GM18873 (cell line): ENCODE data around the gene RTRAF.

Experiments used
- ATAC-seq: cut with Tn5 transposase; IDR thresholded peaks from one replicate; pipeline ENCODE4 v1.9.1; 2021; ENCODE audit warnings: mild to moderate bottlenecking, moderate library complexity, moderate number of reproducible peaks; ENCODE audit not compliant: unreplicated experiment, low FRiP score

Gene RTRAF

DNA sequence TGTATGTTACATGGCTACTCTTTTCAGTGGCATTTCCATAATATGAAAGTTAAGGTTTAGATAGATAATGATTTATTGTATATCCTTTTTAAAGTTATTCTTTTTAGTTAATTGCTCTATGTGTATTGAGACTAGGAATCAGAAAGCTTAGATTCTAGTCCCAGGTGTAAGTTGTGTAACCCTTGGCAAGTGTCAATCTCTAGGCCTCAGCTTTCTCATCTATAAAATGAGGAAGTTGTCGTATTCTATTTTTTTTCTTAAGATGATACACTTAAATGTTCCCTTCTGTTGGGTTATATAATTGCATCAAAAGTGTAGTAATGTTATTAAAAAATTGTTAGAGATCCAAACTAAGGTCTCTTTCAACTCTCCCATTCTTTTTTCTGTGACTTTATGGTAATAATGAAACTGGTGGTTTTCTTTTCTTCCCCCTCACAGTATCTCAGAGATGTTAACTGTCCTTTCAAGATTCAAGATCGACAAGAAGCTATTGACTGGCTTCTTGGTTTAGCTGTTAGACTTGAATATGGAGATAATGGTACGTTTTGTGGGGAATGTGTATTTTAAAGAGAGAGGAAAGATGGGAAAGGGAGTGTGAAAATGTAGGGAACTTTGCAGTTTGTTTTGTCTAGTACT lies 4.1 kb downstream of the RTRAF start:
- no peak for ATAC-seq

DNA sequence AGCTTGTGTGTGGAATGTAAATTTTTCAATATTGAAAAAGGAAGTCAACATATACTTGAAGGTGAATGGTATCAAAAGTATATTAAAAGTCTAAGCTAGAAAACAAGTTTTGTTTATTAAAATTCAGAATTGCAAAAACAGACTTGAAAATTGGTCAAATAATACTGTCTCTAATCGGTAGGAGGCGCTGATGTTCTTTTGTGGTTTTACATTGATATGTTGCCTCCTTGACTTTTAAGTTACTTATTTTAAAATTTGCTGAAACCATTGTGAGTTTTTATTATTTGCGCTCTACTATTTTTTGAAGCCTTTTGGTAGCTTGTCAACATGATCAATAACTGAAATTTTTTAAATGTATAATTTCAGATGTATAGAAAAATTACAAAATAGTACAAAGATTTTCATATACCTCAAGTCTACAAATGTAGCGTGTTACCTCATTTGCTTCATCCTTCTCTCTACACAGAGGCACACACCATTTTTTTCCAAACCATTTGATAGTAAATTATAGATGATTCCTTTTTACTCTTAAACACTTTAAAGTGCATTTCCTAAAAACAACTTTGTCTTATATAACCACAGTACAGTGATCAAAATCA lies 6.9 kb downstream of the RTRAF start:
- ATAC-seq = no peak

DNA sequence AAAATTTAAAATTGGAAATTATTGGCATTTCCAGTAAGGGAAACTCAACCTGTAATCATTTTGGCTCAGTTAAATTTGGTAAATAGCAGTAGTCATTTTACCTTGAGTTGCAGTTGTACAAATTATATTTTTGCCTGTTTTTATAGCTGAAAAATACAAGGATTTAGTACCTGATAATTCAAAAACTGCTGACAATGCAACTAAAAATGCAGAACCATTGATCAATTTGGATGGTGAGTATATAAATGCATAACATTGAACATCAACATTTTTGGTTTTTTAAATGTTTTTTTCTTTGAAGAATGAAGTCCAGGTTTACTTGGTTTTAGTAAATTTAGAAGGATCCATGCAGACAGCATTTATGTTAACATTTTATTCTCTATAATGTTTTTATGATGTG lies 9.0 kb downstream of the RTRAF start:
- no peak for ATAC-seq

DNA sequence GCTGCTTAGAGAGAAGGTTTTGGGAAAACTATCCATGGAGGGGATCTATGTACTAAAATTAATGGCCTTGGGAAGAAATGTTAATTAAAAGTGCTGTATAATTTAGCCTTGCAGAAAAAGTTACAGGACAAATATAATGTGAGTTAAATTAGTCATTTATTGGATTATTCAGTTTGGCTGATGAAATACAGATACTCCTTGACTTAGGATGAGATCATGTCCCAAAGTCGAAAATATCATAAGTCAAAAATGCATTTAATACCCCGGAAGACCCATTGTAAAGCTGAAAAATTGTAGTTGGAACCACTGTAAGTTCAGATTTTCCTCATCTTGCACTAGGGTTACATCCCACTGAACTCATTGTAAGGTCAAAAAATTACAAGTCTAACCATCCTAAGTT lies 9.7 kb downstream of the RTRAF start:
- ATAC-seq = no peak

DNA sequence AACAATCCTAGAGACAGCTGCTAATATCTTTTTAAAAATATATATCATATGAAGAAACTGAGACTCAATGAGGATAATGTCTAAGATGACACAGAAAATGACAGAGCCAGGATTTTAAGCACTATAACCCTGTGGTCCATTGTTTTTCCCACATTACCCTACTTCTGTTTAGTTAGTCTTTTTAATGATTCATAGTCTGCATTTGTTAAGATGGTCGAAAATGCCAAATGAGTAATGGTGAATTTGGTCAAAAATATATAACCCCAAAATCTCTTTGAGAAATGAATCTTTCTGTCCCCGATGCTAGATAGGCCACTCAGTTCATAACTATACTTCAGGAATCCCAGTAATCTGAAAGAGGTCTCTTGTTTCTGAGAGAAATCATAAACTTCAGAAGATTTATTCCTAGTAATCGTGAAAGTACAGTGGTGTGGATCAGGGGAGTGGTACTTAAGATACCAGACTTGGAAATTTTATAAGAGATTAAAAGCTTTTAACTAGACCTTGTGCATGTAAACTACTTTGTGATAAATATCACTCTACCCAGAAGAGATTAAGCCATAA lies 10.8 kb downstream of the RTRAF start:
- ATAC-seq = no peak

DNA sequence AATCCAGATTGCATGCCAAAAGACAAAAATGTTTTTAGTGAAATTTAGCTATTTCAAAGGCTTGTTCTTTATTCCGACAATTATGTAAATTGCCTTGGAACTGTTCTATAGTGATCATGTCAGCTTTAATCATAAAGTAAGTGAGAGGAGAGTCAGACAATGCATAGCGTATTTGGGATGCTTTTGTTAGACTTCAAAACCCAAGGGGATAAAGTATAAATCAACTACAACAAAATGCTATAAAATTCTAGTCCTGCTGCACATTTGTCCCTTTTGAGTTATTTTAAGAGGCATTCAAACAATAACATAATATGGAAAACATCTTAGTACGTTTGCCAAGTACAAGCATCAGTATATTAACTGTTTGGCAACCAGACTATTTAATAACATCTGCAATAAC lies 11.3 kb downstream of the RTRAF start:
- ATAC-seq = no peak

DNA sequence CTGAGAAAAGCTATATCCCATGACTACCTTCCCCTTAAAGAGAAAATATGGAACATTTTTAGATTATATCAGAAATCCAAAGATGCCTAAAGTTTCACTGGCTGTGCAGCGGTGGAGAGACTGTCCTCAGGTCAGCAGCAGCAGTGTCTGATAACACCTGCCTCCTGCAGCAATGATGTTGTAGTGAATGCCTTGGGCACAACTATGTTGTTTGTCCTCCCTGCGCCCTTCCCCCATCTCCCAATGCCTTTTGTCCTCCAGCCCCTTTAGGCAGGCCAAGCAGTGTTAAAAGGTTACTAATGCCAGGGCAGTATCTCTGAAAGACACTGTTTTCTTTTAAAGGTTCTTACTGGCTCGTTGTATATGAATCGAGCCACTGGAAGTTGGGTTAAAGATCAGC lies 13.2 kb downstream of the RTRAF start:
- no peak for ATAC-seq

DNA sequence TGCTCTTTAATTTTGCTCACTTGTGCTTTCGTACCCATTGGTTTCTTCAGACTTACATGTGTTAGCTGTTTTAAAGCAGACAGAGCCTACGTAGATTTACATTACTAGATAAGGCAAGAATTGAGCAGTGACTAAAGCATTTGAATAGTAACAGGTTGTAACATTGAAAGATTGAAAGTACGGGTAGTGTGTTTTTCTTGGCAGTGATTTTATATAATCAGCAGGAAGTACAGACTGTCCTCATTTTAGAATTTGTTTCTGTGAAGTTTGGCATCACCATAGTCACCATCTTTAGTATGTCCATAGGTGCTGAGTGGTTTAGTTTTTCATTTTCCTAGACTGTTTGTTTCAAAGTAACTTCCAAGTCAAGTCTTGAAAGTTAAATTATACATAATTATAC lies 14.0 kb downstream of the RTRAF start:
- no peak for ATAC-seq

DNA sequence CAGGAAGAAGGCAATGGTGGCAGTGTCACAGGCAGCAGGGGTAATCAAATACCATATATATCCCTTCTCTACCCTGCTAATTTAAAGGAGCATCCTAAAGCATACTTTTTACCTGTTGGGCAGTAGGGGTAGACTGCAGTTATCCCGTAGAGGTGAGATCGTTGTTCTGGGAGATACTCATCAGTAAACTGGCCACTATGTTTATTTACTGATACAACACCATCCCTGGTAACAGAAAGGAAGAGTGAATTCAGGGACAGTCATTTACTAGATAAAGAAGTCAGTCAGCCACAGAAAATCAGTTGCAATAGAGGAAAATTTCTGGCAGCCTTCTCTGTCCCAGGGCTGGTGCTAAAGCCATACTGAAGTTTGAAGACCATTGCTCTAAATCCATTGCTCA lies 16.3 kb downstream of the RTRAF start:
- ATAC-seq = no peak

DNA sequence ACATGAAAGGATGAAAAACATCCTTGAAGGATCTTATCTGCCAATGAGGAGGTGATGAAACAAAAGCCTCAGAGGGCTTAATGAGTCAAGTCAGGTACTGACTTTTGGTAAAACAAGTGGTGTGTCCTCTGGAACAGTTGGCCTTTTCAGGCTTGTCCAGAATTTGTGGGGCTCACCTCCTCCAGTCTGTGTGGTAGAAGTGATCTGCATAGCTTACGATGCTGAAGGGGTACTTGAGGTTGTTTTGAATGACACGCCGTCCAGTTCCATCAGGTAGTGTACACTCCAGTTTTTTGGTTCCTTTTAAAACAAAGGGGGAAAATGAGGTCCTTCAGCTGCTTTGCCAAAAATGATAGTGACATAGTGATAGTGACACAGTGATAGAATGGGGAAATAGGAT lies 17.0 kb downstream of the RTRAF start:
- ATAC-seq = no peak

DNA sequence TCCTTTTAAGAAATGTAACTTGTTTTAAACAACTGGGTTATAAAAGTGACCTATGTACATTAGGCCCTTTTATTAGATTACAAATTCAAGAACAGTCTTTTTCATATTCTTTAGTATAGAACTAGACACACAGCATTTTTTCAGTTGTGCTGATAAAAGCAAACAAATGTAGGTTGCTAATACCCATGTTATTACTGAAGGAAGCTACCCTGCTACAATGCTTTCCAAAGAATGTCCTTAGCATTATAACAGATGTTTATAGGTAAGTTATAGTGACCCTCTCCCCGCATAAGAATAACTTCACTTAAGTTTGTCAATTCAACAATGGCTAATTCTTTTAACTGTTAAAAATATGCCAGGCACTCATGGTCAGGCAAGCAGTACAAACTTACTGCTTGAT lies 17.9 kb downstream of the RTRAF start:
- ATAC-seq = no peak

DNA sequence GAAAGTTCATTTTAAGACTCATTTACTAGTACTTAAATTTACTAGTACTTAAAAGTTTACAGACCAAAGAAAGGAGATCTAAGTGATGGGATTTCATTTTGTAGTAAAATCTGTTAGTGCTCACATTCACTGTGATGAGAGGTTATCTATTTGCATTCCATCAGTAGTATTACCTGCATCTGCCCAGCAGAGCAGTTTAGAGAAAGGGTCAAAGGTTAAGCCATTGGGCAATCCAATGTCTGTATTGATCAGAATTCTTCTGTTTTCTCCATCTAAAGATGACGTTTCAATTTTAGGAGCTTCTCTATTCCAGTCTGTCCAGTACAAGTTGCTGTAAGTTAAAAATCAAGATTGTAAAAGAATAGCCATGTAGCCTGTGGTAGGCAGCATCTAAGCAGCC lies 18.3 kb downstream of the RTRAF start:
- no peak for ATAC-seq

DNA sequence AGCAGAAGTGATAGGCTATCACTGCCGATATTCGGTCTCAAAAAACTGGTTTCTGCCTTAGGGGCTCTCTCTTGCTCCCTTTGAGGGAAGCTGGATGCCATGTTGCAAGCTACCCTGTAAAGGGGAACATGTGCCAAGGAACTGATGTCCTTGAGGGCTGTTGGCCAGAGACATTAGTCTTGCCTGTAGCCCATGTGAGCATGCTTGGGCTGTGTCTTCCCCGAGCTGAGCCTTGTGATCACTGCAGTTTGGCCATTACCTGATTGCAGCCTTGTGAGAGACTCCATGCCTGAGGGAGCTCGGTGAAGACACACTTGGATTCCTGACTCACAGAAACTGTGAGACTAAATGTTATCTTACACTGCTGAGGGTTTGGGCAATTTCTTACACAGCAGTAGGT lies 18.8 kb downstream of the RTRAF start:
- no peak for ATAC-seq

DNA sequence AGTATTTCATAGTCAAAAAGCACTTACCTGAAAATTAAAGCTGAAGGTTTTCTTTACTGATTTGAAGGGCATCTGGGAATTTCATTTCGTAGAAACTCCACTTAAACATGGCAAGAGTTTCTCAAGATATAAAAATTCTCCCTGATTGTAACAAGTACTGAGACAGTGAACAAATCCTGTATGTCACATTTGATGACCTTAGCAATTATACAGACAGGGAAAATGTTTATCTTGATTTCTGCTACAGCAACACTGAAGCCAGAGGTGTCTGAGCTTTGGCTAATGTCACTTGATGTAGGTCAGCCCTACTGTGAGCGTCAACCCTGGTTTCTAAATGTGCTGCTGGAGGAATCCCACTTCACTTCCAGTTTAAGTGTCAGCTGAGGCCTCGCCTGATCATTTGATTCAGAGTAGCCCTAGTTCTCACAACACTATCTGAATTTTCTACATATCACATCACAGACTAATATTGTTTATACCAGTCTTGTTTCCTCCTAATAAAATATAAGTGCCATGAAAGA lies 20.9 kb downstream of the RTRAF start:
- no peak for ATAC-seq

DNA sequence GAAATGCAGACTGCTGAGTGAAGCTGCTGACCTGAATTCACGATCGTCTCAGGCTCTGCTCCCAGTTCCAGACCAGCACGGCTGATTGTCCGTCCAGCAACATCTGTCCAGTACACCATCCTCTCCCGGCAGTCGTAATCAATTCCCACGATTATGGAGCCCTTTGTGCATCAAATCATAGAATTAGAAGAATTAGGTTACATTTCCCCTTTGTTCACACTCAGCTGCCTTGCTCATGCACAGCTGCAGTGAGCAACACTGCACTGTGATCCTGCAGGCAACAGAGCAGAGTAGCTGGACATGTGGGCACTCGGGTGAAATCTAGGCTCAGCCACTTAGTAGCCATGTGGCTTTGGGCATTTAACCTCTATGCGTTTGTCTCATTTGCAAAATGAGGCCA lies 22.2 kb downstream of the RTRAF start:
- ATAC-seq = no peak

DNA sequence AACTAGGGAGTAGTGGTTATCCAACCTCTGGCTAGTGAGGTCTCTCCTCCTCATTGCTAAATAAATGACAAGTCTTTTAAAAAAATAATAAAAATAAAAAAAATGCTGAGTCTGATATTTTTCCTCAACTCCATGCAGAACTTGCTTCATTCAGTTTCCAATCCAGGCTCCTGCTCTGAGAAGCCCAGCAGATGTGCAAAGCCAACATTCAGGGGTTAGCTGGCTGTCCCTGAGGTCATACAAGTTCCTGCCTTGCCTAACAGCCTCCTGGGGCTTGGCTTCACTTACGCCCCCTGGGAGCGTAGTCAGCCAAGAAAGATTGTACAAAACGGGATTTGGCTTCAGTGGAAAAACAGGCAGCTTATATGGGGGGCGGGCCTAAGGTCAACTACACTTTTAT lies 23.3 kb downstream of the RTRAF start:
- no peak for ATAC-seq

DNA sequence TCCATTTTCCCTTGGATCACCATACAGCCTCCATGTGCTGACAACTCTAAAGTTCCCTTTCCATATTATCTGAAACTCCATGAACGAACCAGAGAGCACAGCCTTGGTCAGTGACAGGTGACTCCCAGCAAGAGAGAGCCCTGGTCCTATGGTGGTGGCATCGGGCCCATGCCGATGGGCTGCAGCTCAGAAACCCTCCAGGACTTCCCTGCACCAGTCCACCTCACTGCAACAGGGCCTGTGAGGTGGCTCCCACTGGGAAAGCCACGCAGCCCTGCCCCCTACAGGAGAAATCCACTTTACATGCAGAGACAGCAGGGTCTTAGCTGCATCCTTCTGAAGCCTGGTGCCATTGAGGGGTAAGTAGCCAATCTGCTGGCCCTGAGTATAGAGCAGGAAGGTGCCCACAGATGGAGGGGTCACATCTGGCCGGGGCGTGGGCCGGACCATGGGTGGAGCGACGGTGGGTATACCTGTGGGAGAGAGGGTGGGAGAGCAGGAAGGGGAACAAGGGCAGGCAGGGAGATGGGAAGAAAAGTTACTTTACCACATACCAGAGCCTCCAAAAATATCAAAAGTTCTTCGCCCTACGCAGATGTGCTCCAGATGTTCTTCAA lies 24.7 kb downstream of the RTRAF start:
- no peak for ATAC-seq

DNA sequence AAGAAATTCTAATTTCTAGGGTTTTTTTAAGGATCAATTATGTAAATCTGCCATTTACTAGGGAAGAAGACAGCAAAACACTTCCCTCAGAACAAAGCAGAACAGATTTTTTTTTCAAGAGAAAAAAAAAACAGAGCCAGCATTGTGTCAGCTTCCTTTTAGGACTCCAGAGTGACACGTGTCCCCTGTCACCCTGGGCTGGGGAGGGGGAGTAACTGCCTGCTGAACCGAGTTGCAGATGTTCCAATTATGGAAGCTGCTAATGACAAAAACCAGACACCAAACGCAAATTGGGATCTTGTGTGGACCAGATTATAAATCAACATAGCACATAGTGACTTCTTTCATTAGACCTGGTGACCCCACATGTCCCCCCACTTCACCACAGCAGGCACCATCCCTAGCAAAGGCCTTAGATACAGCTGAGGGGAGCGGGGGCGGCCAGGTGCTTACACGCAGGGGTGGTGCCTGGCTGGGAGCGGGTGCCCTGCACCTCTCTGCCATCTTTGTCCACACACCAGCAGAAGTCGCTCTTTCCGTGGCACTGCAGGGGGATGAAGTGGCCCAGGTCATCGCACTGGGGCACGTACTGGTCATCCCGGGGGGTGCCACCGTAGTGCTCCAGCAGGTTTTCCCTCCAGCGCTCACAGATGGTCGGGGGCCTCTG lies 25.4 kb downstream of the RTRAF start:
- no peak for ATAC-seq

DNA sequence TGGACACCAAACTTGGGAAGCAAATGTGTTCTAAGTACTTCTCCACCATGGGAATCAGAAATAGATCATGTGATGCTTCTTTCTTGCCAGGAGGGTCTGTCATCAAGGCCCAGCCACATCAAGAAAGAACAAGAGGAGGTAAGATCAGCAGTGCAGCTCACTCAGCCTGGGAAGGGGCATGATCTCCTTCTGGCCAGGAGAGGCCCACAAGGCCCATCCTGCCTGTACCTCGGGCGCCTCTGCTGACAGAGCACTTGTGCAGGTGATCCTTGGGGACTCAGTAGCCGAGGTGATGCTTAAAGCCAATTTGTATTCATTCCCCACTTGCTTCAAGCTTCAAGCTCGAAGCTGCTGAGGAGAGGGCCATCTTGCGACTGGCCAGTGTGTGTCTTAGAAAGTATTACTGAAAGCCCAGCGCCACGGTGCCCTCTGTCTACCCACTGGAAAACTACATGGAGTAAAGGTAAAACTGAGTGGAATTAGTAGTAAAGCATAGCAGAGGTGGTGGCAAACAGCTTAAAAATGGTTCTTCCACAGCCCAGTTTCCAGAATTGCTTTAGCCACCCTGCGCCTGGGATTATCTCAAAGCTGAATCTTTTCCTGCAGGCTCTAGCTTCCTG lies 26.2 kb downstream of the RTRAF start:
- no peak for ATAC-seq

DNA sequence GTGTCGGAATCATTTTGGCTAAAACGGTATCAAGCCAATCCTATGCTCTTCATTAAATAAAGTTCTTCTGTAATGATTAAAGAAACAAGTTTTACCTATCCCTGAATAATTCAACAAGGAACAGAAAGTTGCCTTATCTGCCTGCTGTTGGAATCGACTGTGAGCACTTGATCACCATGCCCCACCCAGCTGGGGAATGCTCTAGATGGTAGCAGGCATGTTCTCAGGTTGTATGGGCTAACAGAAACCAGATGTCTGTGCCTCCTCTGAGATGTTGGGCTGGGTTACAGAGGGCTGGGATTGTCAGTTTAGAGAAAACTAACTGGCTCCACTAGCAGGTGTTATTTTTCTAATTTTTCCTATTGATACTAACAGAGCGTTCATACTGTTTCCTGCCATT lies 28.9 kb downstream of the RTRAF start:
- ATAC-seq = no peak

DNA sequence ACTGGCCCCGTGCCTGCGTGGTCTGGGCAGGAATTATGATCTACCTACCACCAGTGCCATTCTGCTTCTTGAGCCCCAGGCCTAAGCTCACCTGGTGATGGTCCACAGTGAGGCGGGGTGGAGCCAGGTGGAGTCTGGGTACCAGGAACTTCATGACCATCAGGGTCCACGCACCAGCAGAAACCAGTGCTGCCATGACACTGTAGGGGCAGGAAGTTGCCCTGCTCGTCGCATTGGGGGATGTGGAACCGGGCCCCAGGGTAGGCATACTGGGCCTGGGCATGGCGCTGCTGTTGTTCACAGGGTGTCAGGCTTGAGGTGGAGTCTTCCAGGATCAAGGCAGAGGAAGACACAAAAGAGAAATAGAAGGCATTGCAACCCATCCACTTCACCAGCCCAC lies 29.6 kb downstream of the RTRAF start:
- ATAC-seq = no peak
